Measurements from ENCODE around the gene MRAP.

MRAP gene

DNA sequence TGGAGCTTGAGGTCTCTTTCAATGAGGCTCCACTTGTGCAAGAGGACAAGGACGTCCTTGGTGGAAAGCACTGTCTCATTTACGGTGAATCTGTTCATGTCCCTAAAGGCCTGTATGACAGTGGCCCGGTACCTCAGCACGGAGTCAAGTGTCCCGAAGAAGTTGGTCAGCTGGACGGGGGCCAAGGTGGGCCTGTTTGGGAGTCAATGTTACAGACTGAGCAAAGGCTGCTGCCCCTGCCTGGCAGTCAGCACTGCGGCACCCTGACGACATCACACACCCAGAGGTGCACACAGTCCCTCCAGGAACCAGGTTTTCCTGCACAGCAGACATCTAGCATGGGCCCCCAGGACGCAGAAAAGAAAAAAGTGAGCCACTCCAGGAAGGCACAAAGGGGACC is 19.1 kb downstream of the MRAP start:
- Histone ChIP-seq H3K4me3 (no peak overlapping the region), H3K27ac (no peak overlapping the region), H3K9me3 (no peaks in the 10 kb centered on the region), H3K27me3 (no peaks in the 10 kb centered on the region), H3K36me3 (peaks cover 84 to 97% (median 91%) of the 10 kb centered on the region in 3 donors), H3K4me1 (no peaks in the 10 kb centered on the region)
- TF ChIP-seq, protein P1, sequence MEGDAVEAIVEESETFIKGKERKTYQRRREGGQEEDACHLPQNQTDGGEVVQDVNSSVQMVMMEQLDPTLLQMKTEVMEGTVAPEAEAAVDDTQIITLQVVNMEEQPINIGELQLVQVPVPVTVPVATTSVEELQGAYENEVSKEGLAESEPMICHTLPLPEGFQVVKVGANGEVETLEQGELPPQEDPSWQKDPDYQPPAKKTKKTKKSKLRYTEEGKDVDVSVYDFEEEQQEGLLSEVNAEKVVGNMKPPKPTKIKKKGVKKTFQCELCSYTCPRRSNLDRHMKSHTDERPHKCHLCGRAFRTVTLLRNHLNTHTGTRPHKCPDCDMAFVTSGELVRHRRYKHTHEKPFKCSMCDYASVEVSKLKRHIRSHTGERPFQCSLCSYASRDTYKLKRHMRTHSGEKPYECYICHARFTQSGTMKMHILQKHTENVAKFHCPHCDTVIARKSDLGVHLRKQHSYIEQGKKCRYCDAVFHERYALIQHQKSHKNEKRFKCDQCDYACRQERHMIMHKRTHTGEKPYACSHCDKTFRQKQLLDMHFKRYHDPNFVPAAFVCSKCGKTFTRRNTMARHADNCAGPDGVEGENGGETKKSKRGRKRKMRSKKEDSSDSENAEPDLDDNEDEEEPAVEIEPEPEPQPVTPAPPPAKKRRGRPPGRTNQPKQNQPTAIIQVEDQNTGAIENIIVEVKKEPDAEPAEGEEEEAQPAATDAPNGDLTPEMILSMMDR (IDR thresholded peaks at IDR 0.05), result no peak
- intact Hi-C loops (cut with DNase I; ENCODE audit: low total_unique reads), result no loop called here
- no peak for DNase-seq

DNA sequence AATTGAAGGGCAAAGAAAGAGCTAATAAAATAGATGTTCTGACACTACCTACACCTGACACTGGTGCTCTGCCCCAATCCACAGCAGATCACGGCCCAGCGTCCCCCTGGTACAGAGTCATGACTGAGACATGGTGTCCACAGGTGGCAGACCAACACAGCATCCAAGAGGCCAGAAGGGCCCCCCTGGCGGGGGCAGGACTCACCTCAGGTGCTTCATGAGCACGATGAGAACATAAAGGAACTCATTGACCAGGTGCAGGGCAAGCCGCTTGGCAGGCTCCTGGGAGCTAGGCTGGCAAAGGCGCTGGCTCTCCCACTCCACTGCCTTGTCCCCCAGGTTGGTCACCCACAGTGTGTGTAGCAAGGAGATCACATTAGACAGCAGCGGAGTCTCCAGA is 20.4 kb downstream of the MRAP start:
- H3K4me1 ChIP-seq, result no peaks in the 10 kb centered on the region
- no peaks in the 10 kb centered on the region for H3K9me3 ChIP-seq
- H3K27me3 ChIP-seq, result no peaks in the 10 kb centered on the region
- H3K36me3 ChIP-seq, result peaks cover 93 to 100% (median 95%) of the 10 kb centered on the region in 3 donors
- DNase-seq, result no peak
- H3K4me3 ChIP-seq, result no peak overlapping the region
- intact Hi-C loops (cut with DNase I; ENCODE audit: low total_unique reads), result no loop called here
- H3K27ac ChIP-seq, result no peak overlapping the region
- TF ChIP-seq, protein P1 (IDR thresholded peaks at IDR 0.05), result no peak

DNA sequence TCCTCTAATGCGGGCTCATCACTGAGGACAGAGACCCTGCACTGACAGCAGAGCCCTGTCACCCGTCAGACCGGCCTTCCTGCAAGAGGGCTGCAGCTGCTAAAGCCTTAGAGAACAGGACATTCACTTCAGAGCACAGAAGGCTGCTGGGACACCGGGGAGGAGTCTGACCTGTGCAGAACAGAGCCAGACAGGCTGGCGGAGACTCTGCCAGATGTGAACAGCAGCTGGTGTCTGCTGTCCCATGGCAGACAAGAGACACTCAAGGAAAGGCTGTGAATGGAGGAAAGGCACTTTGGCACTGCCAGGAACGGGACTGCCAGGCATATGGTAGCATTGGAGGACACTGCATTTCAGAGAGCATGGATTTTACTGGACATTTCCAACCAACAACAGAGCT is 21.4 kb downstream of the MRAP start:
- no peaks in the 10 kb centered on the region for H3K9me3 ChIP-seq
- TF ChIP-seq, protein P1 (IDR thresholded peaks at IDR 0.05), result no peak
- H3K27ac ChIP-seq, result no peak overlapping the region
- intact Hi-C loops (cut with DNase I; ENCODE audit: low total_unique reads), result no loop called here
- H3K36me3 ChIP-seq, result peaks cover 94 to 100% (median 95%) of the 10 kb centered on the region in 3 donors
- no peak for DNase-seq
- no peaks in the 10 kb centered on the region for H3K4me1 ChIP-seq
- H3K27me3 ChIP-seq, result no peaks in the 10 kb centered on the region
- H3K4me3 ChIP-seq, result no peak overlapping the region

DNA sequence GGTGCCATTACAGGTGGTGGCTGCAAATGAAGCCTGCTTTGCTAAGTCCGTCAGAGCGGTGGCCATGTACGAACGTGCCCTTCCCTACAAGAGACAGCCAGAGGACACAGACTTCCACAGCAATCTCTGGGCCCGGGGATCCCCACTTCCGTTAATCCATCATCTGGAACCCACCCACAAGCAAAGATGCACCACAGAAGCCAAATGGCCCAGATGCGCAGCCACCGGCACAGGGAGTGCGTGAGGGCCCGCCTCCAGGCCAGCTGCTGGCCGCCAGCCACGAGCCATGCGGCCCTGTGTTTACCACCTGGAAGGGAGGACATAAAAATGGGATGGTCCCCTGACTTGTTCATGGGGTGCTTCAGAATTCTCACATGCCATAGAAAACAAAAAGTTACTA is 22.1 kb downstream of the MRAP start:
- no peak for DNase-seq
- H3K27me3 ChIP-seq, result no peaks in the 10 kb centered on the region
- intact Hi-C loops (cut with DNase I; ENCODE audit: low total_unique reads), result no loop called here
- no peak overlapping the region for H3K4me3 ChIP-seq
- H3K9me3 ChIP-seq, result no peaks in the 10 kb centered on the region
- peaks cover 94 to 100% (median 96%) of the 10 kb centered on the region in 3 donors for H3K36me3 ChIP-seq
- H3K4me1 ChIP-seq, result no peaks in the 10 kb centered on the region
- no peak overlapping the region for H3K27ac ChIP-seq
- TF ChIP-seq, protein P1 (IDR thresholded peaks at IDR 0.05), result no peak

DNA sequence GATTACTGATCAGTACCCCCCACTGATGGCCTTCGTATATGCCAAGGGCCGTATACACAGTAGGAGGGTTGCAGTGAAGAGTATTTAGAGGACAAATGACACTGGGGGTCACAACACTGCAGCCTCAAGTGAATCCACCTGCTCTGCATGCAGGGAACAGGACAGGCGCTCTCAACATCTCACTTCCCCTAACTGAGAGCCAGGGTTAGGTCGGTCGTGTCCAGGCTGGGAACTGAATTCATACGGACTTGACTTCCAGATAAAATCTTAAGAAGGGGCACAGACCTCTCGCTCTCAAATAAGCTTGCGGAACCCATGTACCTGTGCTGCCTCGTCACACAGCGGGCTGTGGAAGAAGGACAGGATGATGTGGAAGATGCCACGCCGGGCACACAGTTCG is 22.8 kb downstream of the MRAP start:
- Histone ChIP-seq H3K36me3 (peaks cover 87 to 98% (median 92%) of the 10 kb centered on the region in 3 donors), H3K27ac (no peak overlapping the region), H3K27me3 (no peaks in the 10 kb centered on the region), H3K4me3 (no peak overlapping the region), H3K4me1 (no peaks in the 10 kb centered on the region), H3K9me3 (no peaks in the 10 kb centered on the region)
- TF ChIP-seq, protein P1 (IDR thresholded peaks at IDR 0.05), result no peak
- DNase-seq, result no peak
- intact Hi-C loops (cut with DNase I; ENCODE audit: low total_unique reads), result no loop called here

DNA sequence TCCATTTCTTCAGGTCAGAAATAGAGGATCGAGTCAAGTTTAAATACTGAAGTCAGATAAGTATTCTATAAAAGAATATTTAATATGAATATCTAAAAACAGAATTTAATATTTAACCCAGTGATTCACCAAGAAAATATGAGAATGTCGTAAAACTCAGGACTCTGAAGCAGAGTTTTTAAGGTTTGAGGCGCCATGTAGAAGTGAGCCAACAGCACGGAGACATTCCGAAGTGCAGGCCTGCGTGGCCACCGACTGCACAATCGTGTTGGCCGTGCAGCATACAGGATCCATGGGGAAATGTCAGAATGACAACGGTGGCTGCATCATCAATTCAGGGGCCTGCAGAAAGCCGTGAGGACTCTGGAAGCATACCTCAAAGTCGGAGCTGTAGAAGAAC is 23.4 kb downstream of the MRAP start:
- H3K4me1 ChIP-seq, result no peaks in the 10 kb centered on the region
- no peaks in the 10 kb centered on the region for H3K9me3 ChIP-seq
- H3K36me3 ChIP-seq, result peaks cover 81 to 97% (median 85%) of the 10 kb centered on the region in 3 donors
- DNase-seq, result no peak
- H3K27ac ChIP-seq, result no peak overlapping the region
- intact Hi-C loops (cut with DNase I; ENCODE audit: low total_unique reads), result no loop called here
- H3K27me3 ChIP-seq, result no peaks in the 10 kb centered on the region
- TF ChIP-seq, protein P1 (IDR thresholded peaks at IDR 0.05), result no peak
- H3K4me3 ChIP-seq, result no peak overlapping the region
